PFSK-1 (cell line): ENCODE data around the gene ANKRD34C.

Source experiments
- POLR2AphosphoS5 ChIP-seq: IDR thresholded peaks from 2 replicates; pipeline ENCODE4 v1.6.1; 2012; ENCODE audit warnings: low read depth, mild to moderate bottlenecking, control low read depth, low read length, moderate library complexity
- REST ChIP-seq, 2 experiments: IDR thresholded peaks; 2 replicates each; pipeline versions ENCODE4 v1.6.1 to v1.8.0; 2011 to 2012; ENCODE audit warnings: low read depth in 2 of 2, low read length in 2 of 2, control low read depth in 1 of 2, inconsistent platforms in 1 of 2, mild to moderate bottlenecking in 1 of 2, moderate library complexity in 1 of 2; ENCODE audit not compliant: insufficient read depth in 1 of 2
- TAF1 ChIP-seq: IDR thresholded peaks from 2 replicates; pipeline ENCODE4 v1.6.1; 2012; ENCODE audit warnings: low read length, control low read depth, borderline replicate concordance; ENCODE audit not compliant: insufficient read depth

GRCh38 chr15:79248183-79248582 lies 34.3 kb upstream of the ANKRD34C start:
- TF ChIP-seq POLR2AphosphoS5 = no peak
- TF ChIP-seq TAF1 = no peak
- TF ChIP-seq REST (IDR thresholded peaks at IDR 0.05; ENCODE audit: insufficient read depth in 1 of 2, low read depth in 2 of 2, low read length in 2 of 2) = no peak
